Astrocyte (in vitro differentiated cells and primary cell): ENCODE measurements around the gene PINK1.

Experiments used
- EZH2 ChIP-seq: IDR thresholded peaks from 2 replicates; pipeline ENCODE4 v1.6.1; 2012; ENCODE audit warnings: mild to moderate bottlenecking, low read length, inconsistent platforms; ENCODE audit not compliant: insufficient read depth
- TF ChIP-seq, protein P1 (sequence below): IDR thresholded peaks from 2 replicates; pipeline ENCODE4 v1.5.1; 2011; ENCODE audit warnings: low read depth, mild to moderate bottlenecking, inconsistent platforms, low read length, moderate library complexity; ENCODE audit not compliant: insufficient read depth

GRCh38 chr1:20634065-20634593, 871 bp downstream of the PINK1 start:
- no peak for TF ChIP-seq EZH2
- TF ChIP-seq, protein P1, sequence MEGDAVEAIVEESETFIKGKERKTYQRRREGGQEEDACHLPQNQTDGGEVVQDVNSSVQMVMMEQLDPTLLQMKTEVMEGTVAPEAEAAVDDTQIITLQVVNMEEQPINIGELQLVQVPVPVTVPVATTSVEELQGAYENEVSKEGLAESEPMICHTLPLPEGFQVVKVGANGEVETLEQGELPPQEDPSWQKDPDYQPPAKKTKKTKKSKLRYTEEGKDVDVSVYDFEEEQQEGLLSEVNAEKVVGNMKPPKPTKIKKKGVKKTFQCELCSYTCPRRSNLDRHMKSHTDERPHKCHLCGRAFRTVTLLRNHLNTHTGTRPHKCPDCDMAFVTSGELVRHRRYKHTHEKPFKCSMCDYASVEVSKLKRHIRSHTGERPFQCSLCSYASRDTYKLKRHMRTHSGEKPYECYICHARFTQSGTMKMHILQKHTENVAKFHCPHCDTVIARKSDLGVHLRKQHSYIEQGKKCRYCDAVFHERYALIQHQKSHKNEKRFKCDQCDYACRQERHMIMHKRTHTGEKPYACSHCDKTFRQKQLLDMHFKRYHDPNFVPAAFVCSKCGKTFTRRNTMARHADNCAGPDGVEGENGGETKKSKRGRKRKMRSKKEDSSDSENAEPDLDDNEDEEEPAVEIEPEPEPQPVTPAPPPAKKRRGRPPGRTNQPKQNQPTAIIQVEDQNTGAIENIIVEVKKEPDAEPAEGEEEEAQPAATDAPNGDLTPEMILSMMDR: no peak
